MM.1S (cell line): ENCODE data around the gene ZSCAN20.

Experiments used
- EZH2 ChIP-seq: fragments of 300-600 bp; sonication (generic); optimal IDR thresholded peaks from 2 replicates; pipeline ENCODE3; 2017; ENCODE audit warnings: low read depth, mild to moderate bottlenecking, antibody characterized with exemption, low read length, mixed read lengths
- TF ChIP-seq, protein P1 (sequence below): fragments of 300-600 bp; sonication (generic); IDR thresholded peaks from 2 replicates; pipeline ENCODE4 v1.5.1; 2016; ENCODE audit warnings: antibody characterized with exemption, low read length, mixed read lengths

GRCh38 chr1:33430692-33431593 lies 41.5 kb upstream of the ZSCAN20 start, which contains the start of gene PHC2:
- TF ChIP-seq, protein P1, sequence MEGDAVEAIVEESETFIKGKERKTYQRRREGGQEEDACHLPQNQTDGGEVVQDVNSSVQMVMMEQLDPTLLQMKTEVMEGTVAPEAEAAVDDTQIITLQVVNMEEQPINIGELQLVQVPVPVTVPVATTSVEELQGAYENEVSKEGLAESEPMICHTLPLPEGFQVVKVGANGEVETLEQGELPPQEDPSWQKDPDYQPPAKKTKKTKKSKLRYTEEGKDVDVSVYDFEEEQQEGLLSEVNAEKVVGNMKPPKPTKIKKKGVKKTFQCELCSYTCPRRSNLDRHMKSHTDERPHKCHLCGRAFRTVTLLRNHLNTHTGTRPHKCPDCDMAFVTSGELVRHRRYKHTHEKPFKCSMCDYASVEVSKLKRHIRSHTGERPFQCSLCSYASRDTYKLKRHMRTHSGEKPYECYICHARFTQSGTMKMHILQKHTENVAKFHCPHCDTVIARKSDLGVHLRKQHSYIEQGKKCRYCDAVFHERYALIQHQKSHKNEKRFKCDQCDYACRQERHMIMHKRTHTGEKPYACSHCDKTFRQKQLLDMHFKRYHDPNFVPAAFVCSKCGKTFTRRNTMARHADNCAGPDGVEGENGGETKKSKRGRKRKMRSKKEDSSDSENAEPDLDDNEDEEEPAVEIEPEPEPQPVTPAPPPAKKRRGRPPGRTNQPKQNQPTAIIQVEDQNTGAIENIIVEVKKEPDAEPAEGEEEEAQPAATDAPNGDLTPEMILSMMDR, result no peak
- TF ChIP-seq EZH2, result no peak
